ENCODE data around the gene IPO7.

IPO7 gene

DNA sequence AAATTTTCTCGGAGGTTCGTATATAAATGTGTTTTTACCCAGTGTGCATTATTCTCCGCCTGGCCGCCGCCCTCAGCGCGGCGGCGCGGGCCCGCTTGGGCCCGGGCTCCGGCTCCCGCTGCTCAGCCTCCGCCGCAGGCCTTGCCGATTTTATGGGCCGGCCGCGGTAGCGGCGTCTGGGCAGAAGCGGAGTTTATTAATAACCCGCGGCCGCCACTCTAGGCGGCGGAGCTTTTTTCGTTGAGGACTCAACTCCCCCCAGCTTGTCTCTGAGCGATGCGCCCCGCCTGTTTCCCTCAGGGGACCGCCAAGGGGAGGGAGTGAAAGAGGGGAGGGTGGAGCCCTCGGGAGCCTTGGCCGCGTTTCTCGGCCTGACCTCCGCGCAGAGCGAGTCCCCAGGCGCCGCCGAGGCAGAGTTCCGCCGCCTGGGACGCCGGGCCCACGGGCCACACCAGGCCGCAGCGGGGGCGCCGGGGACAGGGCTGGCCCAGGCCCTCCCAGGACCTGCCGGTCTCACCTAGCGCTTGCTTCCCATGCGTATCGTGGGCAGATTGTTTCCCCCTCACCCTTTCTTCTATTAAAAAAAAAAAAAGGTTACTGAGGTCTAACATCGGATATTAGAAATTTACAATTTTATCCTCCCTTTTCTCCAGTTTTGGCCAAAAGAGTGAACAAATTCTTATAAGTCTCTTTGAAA, 76.8 kb downstream of the IPO7 start (continued):
- TF ChIP-seq PRDM2 (tag by site-specific recombination; IDR thresholded peaks at IDR 0.05; ENCODE audit: borderline replicate concordance) (no peak), ZNF596 (tag by site-specific recombination; IDR thresholded peaks at IDR 0.05) (peak; percentile 26; the same call in 1 of the 2 replicates), ZNF704 (tag by site-specific recombination; IDR thresholded peaks at IDR 0.05) (no peak), ZNF10 (tag by site-specific recombination; IDR thresholded peaks at IDR 0.05) (no peak), ZEB2 (tag by site-specific recombination; IDR thresholded peaks at IDR 0.05) (no peak), ZNF76 (tag by site-specific recombination; IDR thresholded peaks at IDR 0.05; ENCODE audit: borderline replicate concordance, low read depth) (no peak), ZNF211 (tag by site-specific recombination; IDR thresholded peaks at IDR 0.05; ENCODE audit: low read depth) (no peak), ZNF169 (tag by site-specific recombination; IDR thresholded peaks at IDR 0.05) (no peak), ZNF623 (tag by site-specific recombination; IDR thresholded peaks at IDR 0.05) (no peak), ZNF654 (tag by site-specific recombination; IDR thresholded peaks at IDR 0.05; ENCODE audit: low read depth) (no peak), MZF1 (tag by site-specific recombination; IDR thresholded peaks at IDR 0.05; ENCODE audit: borderline replicate concordance) (peak; percentile 74), ZNF426 (tag by site-specific recombination; IDR thresholded peaks at IDR 0.05) (no peak), AEBP2 (tag by site-specific recombination; IDR thresholded peaks at IDR 0.05; ENCODE audit: borderline replicate concordance) (no peak), YY2 (tag by site-specific recombination; IDR thresholded peaks at IDR 0.05) (no peak), ZBTB7A (tag by site-specific recombination; IDR thresholded peaks at IDR 0.05; ENCODE audit: low read depth) (no peak), KLF8 (tag by site-specific recombination; IDR thresholded peaks at IDR 0.05) (no peak; the same call in 1 of the 2 replicates), KLF10 (tag by site-specific recombination; IDR thresholded peaks at IDR 0.05) (0 out of 2 replicates have a peak, but pooled peaks have one; percentile 10), FEZF1 (tag by site-specific recombination; IDR thresholded peaks at IDR 0.05) (no peak), SP3 (tag by site-specific recombination; IDR thresholded peaks at IDR 0.05) (no peak)
- TF ChIP-seq, protein P1, sequence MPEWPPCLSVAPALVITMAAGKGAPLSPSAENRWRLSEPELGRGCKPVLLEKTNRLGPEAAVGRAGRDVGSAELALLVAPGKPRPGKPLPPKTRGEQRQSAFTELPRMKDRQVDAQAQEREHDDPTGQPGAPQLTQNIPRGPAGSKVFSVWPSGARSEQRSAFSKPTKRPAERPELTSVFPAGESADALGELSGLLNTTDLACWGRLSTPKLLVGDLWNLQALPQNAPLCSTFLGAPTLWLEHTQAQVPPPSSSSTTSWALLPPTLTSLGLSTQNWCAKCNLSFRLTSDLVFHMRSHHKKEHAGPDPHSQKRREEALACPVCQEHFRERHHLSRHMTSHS (tag by site-specific recombination; IDR thresholded peaks at IDR 0.05) = no peak
- TF ChIP-seq, protein P2, sequence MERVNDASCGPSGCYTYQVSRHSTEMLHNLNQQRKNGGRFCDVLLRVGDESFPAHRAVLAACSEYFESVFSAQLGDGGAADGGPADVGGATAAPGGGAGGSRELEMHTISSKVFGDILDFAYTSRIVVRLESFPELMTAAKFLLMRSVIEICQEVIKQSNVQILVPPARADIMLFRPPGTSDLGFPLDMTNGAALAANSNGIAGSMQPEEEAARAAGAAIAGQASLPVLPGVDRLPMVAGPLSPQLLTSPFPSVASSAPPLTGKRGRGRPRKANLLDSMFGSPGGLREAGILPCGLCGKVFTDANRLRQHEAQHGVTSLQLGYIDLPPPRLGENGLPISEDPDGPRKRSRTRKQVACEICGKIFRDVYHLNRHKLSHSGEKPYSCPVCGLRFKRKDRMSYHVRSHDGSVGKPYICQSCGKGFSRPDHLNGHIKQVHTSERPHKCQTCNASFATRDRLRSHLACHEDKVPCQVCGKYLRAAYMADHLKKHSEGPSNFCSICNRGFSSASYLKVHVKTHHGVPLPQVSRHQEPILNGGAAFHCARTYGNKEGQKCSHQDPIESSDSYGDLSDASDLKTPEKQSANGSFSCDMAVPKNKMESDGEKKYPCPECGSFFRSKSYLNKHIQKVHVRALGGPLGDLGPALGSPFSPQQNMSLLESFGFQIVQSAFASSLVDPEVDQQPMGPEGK (tag by site-specific recombination; IDR thresholded peaks at IDR 0.05) = peak; percentile 37; the same call in 1 of the 2 replicates
- TF ChIP-seq, protein P3, sequence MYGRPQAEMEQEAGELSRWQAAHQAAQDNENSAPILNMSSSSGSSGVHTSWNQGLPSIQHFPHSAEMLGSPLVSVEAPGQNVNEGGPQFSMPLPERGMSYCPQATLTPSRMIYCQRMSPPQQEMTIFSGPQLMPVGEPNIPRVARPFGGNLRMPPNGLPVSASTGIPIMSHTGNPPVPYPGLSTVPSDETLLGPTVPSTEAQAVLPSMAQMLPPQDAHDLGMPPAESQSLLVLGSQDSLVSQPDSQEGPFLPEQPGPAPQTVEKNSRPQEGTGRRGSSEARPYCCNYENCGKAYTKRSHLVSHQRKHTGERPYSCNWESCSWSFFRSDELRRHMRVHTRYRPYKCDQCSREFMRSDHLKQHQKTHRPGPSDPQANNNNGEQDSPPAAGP (tag by site-specific recombination; IDR thresholded peaks at IDR 0.05) = 0 out of 2 replicates have a peak, but pooled peaks have one; percentile 27
- TF ChIP-seq, protein P4, sequence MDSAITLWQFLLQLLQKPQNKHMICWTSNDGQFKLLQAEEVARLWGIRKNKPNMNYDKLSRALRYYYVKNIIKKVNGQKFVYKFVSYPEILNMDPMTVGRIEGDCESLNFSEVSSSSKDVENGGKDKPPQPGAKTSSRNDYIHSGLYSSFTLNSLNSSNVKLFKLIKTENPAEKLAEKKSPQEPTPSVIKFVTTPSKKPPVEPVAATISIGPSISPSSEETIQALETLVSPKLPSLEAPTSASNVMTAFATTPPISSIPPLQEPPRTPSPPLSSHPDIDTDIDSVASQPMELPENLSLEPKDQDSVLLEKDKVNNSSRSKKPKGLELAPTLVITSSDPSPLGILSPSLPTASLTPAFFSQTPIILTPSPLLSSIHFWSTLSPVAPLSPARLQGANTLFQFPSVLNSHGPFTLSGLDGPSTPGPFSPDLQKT (IDR thresholded peaks at IDR 0.05; ENCODE audit: borderline replicate concordance, low read depth, low read length) = no peak; the same call in 1 of the 2 replicates

All from HEK293 (cell line).